H9 (cell line): ENCODE data around the gene PSMD5. TPM values are rescaled to one million over a fixed set of nuclear protein-coding genes. Genes with fewer than 3 reads are reported as not detected.
A peak's percentile ranks its signal among the peaks of the same experiment; 100 is the strongest.

ENCODE experiments used
- DNase-seq: peaks from one replicate; pipeline ENCODE4 v3.0.0-alpha.2; 2017
- H2AFZ ChIP-seq: one replicate; pipeline ENCODE4 v1.6.1; 2013; ENCODE audit warnings: mild to moderate bottlenecking, low read length, control low read depth, moderate library complexity
- H2AK5ac ChIP-seq: 2 replicates; pipeline ENCODE4 v1.6.1; 2013; ENCODE audit warnings: low read length, control low read depth, mixed read lengths; ENCODE audit not compliant: insufficient read length
- H2BK120ac ChIP-seq: one replicate; pipeline ENCODE4 v1.6.1; 2013; ENCODE audit warnings: low read depth, mild to moderate bottlenecking, low read length, control low read depth, inconsistent platforms; ENCODE audit not compliant: poor library complexity, severe bottlenecking
- H2BK12ac ChIP-seq: 2 replicates; pipeline ENCODE4 v1.6.1; 2013; ENCODE audit warnings: low read length, control low read depth, mixed read lengths, low read depth; ENCODE audit not compliant: insufficient read length
- H2BK15ac ChIP-seq: 2 replicates; pipeline ENCODE4 v1.6.1; 2013; ENCODE audit warnings: low read depth, low read length, control low read depth
- H2BK20ac ChIP-seq: one replicate; pipeline ENCODE4 v1.6.1; 2013; ENCODE audit warnings: low read depth, mild to moderate bottlenecking, low read length, control low read depth, inconsistent platforms; ENCODE audit not compliant: poor library complexity, severe bottlenecking
- H2BK5ac ChIP-seq: 2 replicates; pipeline ENCODE4 v1.6.1; 2013; ENCODE audit warnings: low read length, control low read depth, mixed read lengths; ENCODE audit not compliant: insufficient read length
- H3K14ac ChIP-seq: 2 replicates; pipeline ENCODE4 v1.6.1; 2013; ENCODE audit warnings: low read length, control low read depth; ENCODE audit not compliant: insufficient read depth
- H3K18ac ChIP-seq: 2 replicates; pipeline ENCODE4 v1.6.1; 2013; ENCODE audit warnings: low read depth, mild to moderate bottlenecking, mixed read lengths, low read length, control low read depth; ENCODE audit not compliant: insufficient read length
- H3K23ac ChIP-seq: 2 replicates; pipeline ENCODE4 v1.6.1; 2013; ENCODE audit warnings: low read length, control low read depth, mixed read lengths, low read depth; ENCODE audit not compliant: insufficient read length
- H3K23me2 ChIP-seq: 2 replicates; pipeline ENCODE4 v1.6.1; 2013; ENCODE audit warnings: low read depth, mild to moderate bottlenecking, mixed read lengths, low read length, control low read depth; ENCODE audit not compliant: insufficient read length, poor library complexity, severe bottlenecking
- H3K27ac ChIP-seq: 2 replicates; pipeline ENCODE4 v1.5.1; 2013; ENCODE audit warnings: low read length, control low read depth, mixed read lengths, low read depth; ENCODE audit not compliant: insufficient read length
- H3K27me3 ChIP-seq: 2 replicates; pipeline ENCODE4 v1.6.1; 2013; ENCODE audit warnings: low read length, control low read depth, inconsistent platforms; ENCODE audit not compliant: insufficient read depth
- H3K4ac ChIP-seq: 2 replicates; pipeline ENCODE4 v1.6.1; 2013; ENCODE audit warnings: low read depth, mild to moderate bottlenecking, control low read depth, inconsistent platforms, low read length, moderate library complexity
- H3K4me1 ChIP-seq: 2 replicates; pipeline ENCODE4 v1.6.1; 2013; ENCODE audit warnings: low read length, control low read depth, inconsistent platforms; ENCODE audit not compliant: insufficient read depth
- H3K4me2 ChIP-seq: 2 replicates; pipeline ENCODE4 v1.6.1; 2013; ENCODE audit warnings: low read length, control low read depth, mixed read lengths; ENCODE audit not compliant: insufficient read length, insufficient read depth
- H3K56ac ChIP-seq: 2 replicates; pipeline ENCODE4 v1.6.1; 2013; ENCODE audit warnings: low read depth, mild to moderate bottlenecking, mixed read lengths, low read length, control low read depth; ENCODE audit not compliant: insufficient read length
- H3K79me1 ChIP-seq: 2 replicates; pipeline ENCODE4 v1.6.1; 2013; ENCODE audit warnings: low read depth, mild to moderate bottlenecking, moderate library complexity, low read length, control low read depth, inconsistent platforms; ENCODE audit not compliant: insufficient read depth, poor library complexity, severe bottlenecking
- H3K79me2 ChIP-seq: 2 replicates; pipeline ENCODE4 v1.6.1; 2013; ENCODE audit warnings: low read length, control low read depth, inconsistent platforms; ENCODE audit not compliant: insufficient read depth
- H3K9ac ChIP-seq: 2 replicates; pipeline ENCODE4 v1.6.1; 2013; ENCODE audit warnings: low read length, control low read depth, mixed read lengths; ENCODE audit not compliant: insufficient read length; ENCODE audit errors: extremely low read depth
- H3K9me3 ChIP-seq: one replicate; pipeline ENCODE4 v1.6.1; 2013; ENCODE audit warnings: low read depth, low read length, inconsistent platforms; ENCODE audit not compliant: control insufficient read depth
- H3T11ph ChIP-seq: one replicate; pipeline ENCODE4 v1.6.1; 2013; ENCODE audit warnings: mild to moderate bottlenecking, low read length, control low read depth, inconsistent platforms
- H4K20me1 ChIP-seq: one replicate; pipeline ENCODE4 v1.6.1; 2013; ENCODE audit not compliant: control insufficient read depth, insufficient read length, insufficient read depth
- H4K5ac ChIP-seq: 2 replicates; pipeline ENCODE4 v1.6.1; 2013; ENCODE audit warnings: low read depth, mild to moderate bottlenecking, mixed read lengths, low read length, control low read depth; ENCODE audit not compliant: insufficient read length
- H4K8ac ChIP-seq: replicated peaks from 2 replicates; pipeline ENCODE4 v1.6.1; 2013; ENCODE audit warnings: low read length, control low read depth, mixed read lengths, low read depth; ENCODE audit not compliant: insufficient read length
- H4K91ac ChIP-seq: 2 replicates; pipeline ENCODE4 v1.6.1; 2013; ENCODE audit warnings: low read depth, mild to moderate bottlenecking, moderate library complexity, mixed read lengths, low read length, control low read depth; ENCODE audit not compliant: insufficient read length
- H3K27ac Mint-ChIP-seq, 3 experiments: 2 replicates in 2 of 3; 3 replicates in 1 of 3; pipeline ENCODE4 v1.8.0; 2020 to 2021; ENCODE audit warnings: mixed read lengths in 3 of 3, mild to moderate bottlenecking in 1 of 3, moderate library complexity in 1 of 3
- H3K27me3 Mint-ChIP-seq: 2 replicates; pipeline ENCODE4 v1.8.0; 2021; ENCODE audit warnings: low read depth, mild to moderate bottlenecking, moderate library complexity, mixed read lengths
- H3K36me3 Mint-ChIP-seq, 3 experiments: 2 replicates in 2 of 3; 3 replicates in 1 of 3; pipeline ENCODE4 v1.8.0; 2020 to 2021; ENCODE audit warnings: low read depth in 3 of 3, mixed read lengths in 3 of 3; ENCODE audit not compliant: insufficient read depth in 1 of 3
- H3K4me1 Mint-ChIP-seq, 2 experiments: 2 replicates each; pipeline ENCODE4 v1.8.0; 2020; ENCODE audit warnings: mixed read lengths in 2 of 2
- H3K4me3 Mint-ChIP-seq, 2 experiments: 2 replicates in 1 of 2; 3 replicates in 1 of 2; pipeline ENCODE4 v1.8.0; 2020 to 2021; ENCODE audit warnings: mild to moderate bottlenecking in 2 of 2, mixed read lengths in 2 of 2, moderate library complexity in 1 of 2
- H3K9me3 Mint-ChIP-seq, 2 experiments: 2 replicates in 1 of 2; 3 replicates in 1 of 2; pipeline ENCODE4 v1.8.0; 2020; ENCODE audit warnings: mild to moderate bottlenecking in 2 of 2, mixed read lengths in 2 of 2, moderate library complexity in 1 of 2
- CTCF ChIP-seq: fragments of 200-600 bp; sonication (generic); conservative IDR thresholded peaks from 3 replicates; pipeline ENCODE4 v1.8.0; 2021; ENCODE audit warnings: antibody characterized with exemption, mild to moderate bottlenecking
- WGBS: extraction: QIAGEN DNeasy Blood & Tissue Kit; methylation state at CpG from one replicate; pipeline ENCODE4 v1.1.7; 2013; ENCODE audit warnings: missing lambda C conversion rate, low lambda C conversion rate, mixed read lengths; ENCODE audit not compliant: insufficient read length; ENCODE audit errors: extremely low coverage; 5-methylcytosine and 5-hydroxymethylcytosine counted together
- total RNA-seq: library from RNA; stranded (reverse); gene quantifications from 2 replicates; pipeline ENCODE4 v1.2.1, GENCODE V29; 2021

Gene PSMD5
- total RNA-seq, 1 experiment from 2014 or later: 64.9 TPM

GRCh38 chr9:120875954-120876841 is 33.5 kb upstream of the PSMD5 start:
- H4K8ac ChIP-seq: no peak overlapping the region
- no peak overlapping the region for H2BK5ac ChIP-seq
- H3K79me1 ChIP-seq: no peaks in the 10 kb centered on the region
- no peak overlapping the region for H2AFZ ChIP-seq
- peak overlapping the region; percentile 70 for H3K18ac ChIP-seq
- peaks cover 2% of the 10 kb centered on the region; the same call in 1 of the 2 replicates for H3K27me3 ChIP-seq
- H4K5ac ChIP-seq: no peak overlapping the region
- no peak overlapping the region for H3K4ac ChIP-seq
- Mint-ChIP-seq H3K27me3 (peaks cover 8% of the 10 kb centered on the region), H3K27ac (peak overlapping the region in 2 of 3 experiments; percentile 46 to 77; a peak in 4 of 7 replicates), H3K4me3 (peak overlapping the region; percentile 76 to 79), H3K9me3 (no peaks in the 10 kb centered on the region; a peak in 1 of 5 replicates), H3K4me1 (peaks cover 60 to 61% of the 10 kb centered on the region in 2 experiments), H3K36me3 (peaks cover 1 to 32% (median 20%) of the 10 kb centered on the region in 3 experiments; a peak in 6 of 7 replicates)
- H3K56ac ChIP-seq: no peak overlapping the region
- peak overlapping the region; percentile 55 for H3K14ac ChIP-seq
- H4K91ac ChIP-seq: no peak overlapping the region
- no peak overlapping the region for H2BK12ac ChIP-seq
- H3K23me2 ChIP-seq: peaks cover 5% of the 10 kb centered on the region
- H2BK20ac ChIP-seq: no peak overlapping the region
- H3K9ac ChIP-seq: peak overlapping the region; percentile 4
- no peak overlapping the region for H3T11ph ChIP-seq
- peak; percentile 83 for DNase-seq
- H2BK120ac ChIP-seq: no peak overlapping the region
- no peaks in the 10 kb centered on the region for H3K9me3 ChIP-seq
- no peak overlapping the region for H3K23ac ChIP-seq
- no CpG with 5 or more reads among the region's 65 CpGs for WGBS
- peak overlapping the region; percentile 67 for H3K4me2 ChIP-seq
- no peak overlapping the region for H2AK5ac ChIP-seq
- no peak overlapping the region for H2BK15ac ChIP-seq
- no peak overlapping the region for H3K27ac ChIP-seq
- peak; percentile 28; the same call in 1 of the 3 replicates for TF ChIP-seq CTCF
- no peaks in the 10 kb centered on the region for H4K20me1 ChIP-seq
- H3K79me2 ChIP-seq: no peaks in the 10 kb centered on the region
- H3K4me1 ChIP-seq: peaks cover 10% of the 10 kb centered on the region
